IMR-90 (cell line): ENCODE results near the gene NMUR1. TPM values are rescaled to one million over a fixed set of nuclear protein-coding genes. Genes with fewer than 3 reads are reported as not detected.

Experiments used
- ATAC-seq: fragments of 200-7000 bp; cut with Tn5 transposase; 2 replicates; pipeline ENCODE4 v1.9.1; 2020; ENCODE audit warnings: low read depth, mild to moderate bottlenecking, moderate library complexity
- BruUV-seq: library from RNA; stranded (reverse); fragments of 400-500 nt; replicated peaks from 2 replicates; lab custom pipeline; 2021; lab: Mats Ljungman, UMichigan
- CTCF ChIA-PET: fragments of 300-600 bp; formaldehyde crosslinking; extraction: SDS; loops from one replicate; lab custom pipeline; 2021; ENCODE audit warnings: antibody characterized with exemption; lab: Yijun Ruan, JAX
- POLR2A ChIA-PET: fragments of 300-600 bp; sonication (Branson Sonifier 250); formaldehyde crosslinking; loops from one replicate; lab custom pipeline; 2022; ENCODE audit warnings: antibody characterized with exemption; ENCODE audit not compliant: unreplicated experiment; lab: Charles Lee
- DNase-seq: peaks from one replicate; pipeline ENCODE4 v3.0.0; 2013
- H2AFZ ChIP-seq: replicated peaks from 2 replicates; pipeline ENCODE3; 2013; ENCODE audit warnings: low read length, mild to moderate bottlenecking; ENCODE audit not compliant: poor library complexity
- H2AK5ac ChIP-seq: 2 replicates; pipeline ENCODE4 v1.6.1; 2013; ENCODE audit warnings: low read depth, low read length, inconsistent platforms
- H2AK9ac ChIP-seq: replicated peaks from 2 replicates; pipeline ENCODE3; 2013; ENCODE audit warnings: mild to moderate bottlenecking, low read depth, low read length, moderate library complexity; ENCODE audit not compliant: poor library complexity
- H2BK120ac ChIP-seq: 2 replicates; pipeline ENCODE4 v1.6.1; 2013; ENCODE audit warnings: low read depth, low read length, inconsistent platforms
- H2BK15ac ChIP-seq: 3 replicates; pipeline ENCODE4 v1.6.1; 2013; ENCODE audit warnings: low read depth, low read length, inconsistent platforms
- H2BK20ac ChIP-seq: 2 replicates; pipeline ENCODE4 v1.6.1; 2013; ENCODE audit warnings: low read depth, mild to moderate bottlenecking, inconsistent platforms, low read length, moderate library complexity
- H2BK5ac ChIP-seq: 2 replicates; pipeline ENCODE4 v1.6.1; 2013; ENCODE audit warnings: mild to moderate bottlenecking, low read depth, low read length, inconsistent platforms; ENCODE audit not compliant: poor library complexity, severe bottlenecking
- H3K14ac ChIP-seq: replicated peaks from 2 replicates; pipeline ENCODE4 v1.6.1; 2013; ENCODE audit warnings: low read depth, low read length, inconsistent platforms
- H3K18ac ChIP-seq: 2 replicates; pipeline ENCODE4 v1.6.1; 2013; ENCODE audit warnings: low read depth, low read length, control low read depth
- H3K23ac ChIP-seq: 2 replicates; pipeline ENCODE4 v1.6.1; 2013; ENCODE audit warnings: low read depth, low read length, inconsistent platforms
- H3K27ac ChIP-seq: 2 replicates; pipeline ENCODE4 v1.5.1; 2013; ENCODE audit warnings: mild to moderate bottlenecking, control low read depth, low read length; ENCODE audit not compliant: insufficient read depth
- H3K27me3 ChIP-seq: 2 replicates; pipeline ENCODE4 v1.6.1; 2013; ENCODE audit warnings: low read length; ENCODE audit not compliant: control insufficient read depth, insufficient read depth
- H3K36me3 ChIP-seq: 2 replicates; pipeline ENCODE4 v1.6.1; 2013; ENCODE audit warnings: low read length, mixed read lengths; ENCODE audit not compliant: control insufficient read depth, insufficient read depth
- H3K4ac ChIP-seq: 2 replicates; pipeline ENCODE4 v1.6.1; 2013; ENCODE audit warnings: low read depth, low read length, inconsistent platforms
- H3K4me1 ChIP-seq: 2 replicates; pipeline ENCODE4 v1.6.1; 2013; ENCODE audit warnings: low read length, mixed read lengths; ENCODE audit not compliant: control insufficient read depth, insufficient read depth
- H3K4me2 ChIP-seq: 2 replicates; pipeline ENCODE4 v1.6.1; 2013; ENCODE audit warnings: low read depth, mild to moderate bottlenecking, control low read depth, low read length, moderate library complexity
- H3K4me3 ChIP-seq: 2 replicates; pipeline ENCODE4 v1.5.1; 2013; ENCODE audit warnings: low read depth, mild to moderate bottlenecking, control low read depth, low read length, moderate library complexity; ENCODE audit not compliant: insufficient read depth
- H3K56ac ChIP-seq: 2 replicates; pipeline ENCODE4 v1.6.1; 2013; ENCODE audit warnings: low read length, inconsistent platforms; ENCODE audit not compliant: insufficient read depth; ENCODE audit errors: extremely low read depth
- H3K79me1 ChIP-seq, 2 experiments: 2 replicates each; pipeline ENCODE4 v1.6.1; 2013; ENCODE audit warnings: low read length in 2 of 2, inconsistent platforms in 1 of 2, low read depth in 1 of 2
- H3K9ac ChIP-seq: 2 replicates; pipeline ENCODE4 v1.6.1; 2013; ENCODE audit warnings: low read depth, low read length, control low read depth
- H3K9me1 ChIP-seq: 2 replicates; pipeline ENCODE4 v1.6.1; 2013; ENCODE audit warnings: low read length, inconsistent platforms; ENCODE audit not compliant: insufficient read depth
- H3K9me3 ChIP-seq: 2 replicates; pipeline ENCODE4 v1.6.1; 2013; ENCODE audit warnings: low read length; ENCODE audit not compliant: control insufficient read depth, insufficient read depth
- H4K20me1 ChIP-seq: 2 replicates; pipeline ENCODE4 v1.6.1; 2013; ENCODE audit warnings: low read length, inconsistent platforms; ENCODE audit not compliant: insufficient read depth
- H4K5ac ChIP-seq: 2 replicates; pipeline ENCODE4 v1.6.1; 2013; ENCODE audit warnings: mild to moderate bottlenecking, low read depth, low read length, control low read depth
- H4K8ac ChIP-seq, 2 experiments: 2 replicates each; pipeline ENCODE4 v1.6.1; 2013; ENCODE audit warnings: low read depth in 2 of 2, low read length in 2 of 2, control low read depth in 1 of 2, inconsistent platforms in 1 of 2
- H4K91ac ChIP-seq: 2 replicates; pipeline ENCODE4 v1.6.1; 2013; ENCODE audit warnings: low read depth, low read length, inconsistent platforms; ENCODE audit not compliant: insufficient read depth
- BHLHE40 ChIP-seq: fragments of 150-350 bp; IDR thresholded peaks from 2 replicates; pipeline ENCODE4 v1.6.1; 2016; ENCODE audit warnings: mild to moderate bottlenecking, low read depth, low read length
- CEBPB ChIP-seq: IDR thresholded peaks from 2 replicates; pipeline ENCODE4 v1.6.1; 2012; ENCODE audit warnings: low read depth, low read length, improper control_type of control experiment
- CHD1 ChIP-seq: IDR thresholded peaks from 2 replicates; pipeline ENCODE4 v1.6.1; 2012; ENCODE audit warnings: low read depth, low read length, improper control_type of control experiment
- FOS ChIP-seq: fragments of 150-350 bp; IDR thresholded peaks from 2 replicates; pipeline ENCODE4 v1.6.1; 2016; ENCODE audit warnings: low read depth, low read length
- MAFK ChIP-seq: IDR thresholded peaks from 2 replicates; pipeline ENCODE4 v1.6.1; 2012; ENCODE audit warnings: low read depth, low read length, improper control_type of control experiment
- MAZ ChIP-seq: IDR thresholded peaks from 2 replicates; pipeline ENCODE4 v1.6.1; 2012; ENCODE audit warnings: low read depth, mild to moderate bottlenecking, low read length, improper control_type of control experiment, moderate library complexity, borderline replicate concordance
- MXI1 ChIP-seq: IDR thresholded peaks from 2 replicates; pipeline ENCODE4 v1.6.1; 2012; ENCODE audit warnings: low read depth, mild to moderate bottlenecking, low read length, moderate library complexity, borderline replicate concordance
- NFE2L2 ChIP-seq: fragments of 150-350 bp; IDR thresholded peaks from 2 replicates; pipeline ENCODE4 v1.6.1; 2016; ENCODE audit warnings: low read depth, mild to moderate bottlenecking, low read length
- POLR2A ChIP-seq: IDR thresholded peaks from 2 replicates; pipeline ENCODE4 v1.6.1; 2012; ENCODE audit warnings: mild to moderate bottlenecking, low read depth, low read length
- RAD21 ChIP-seq: IDR thresholded peaks from 2 replicates; pipeline ENCODE4 v1.6.1; 2012; ENCODE audit warnings: low read length, improper control_type of control experiment
- RCOR1 ChIP-seq: IDR thresholded peaks from 2 replicates; pipeline ENCODE4 v1.6.1; 2012; ENCODE audit warnings: mild to moderate bottlenecking, low read length, improper control_type of control experiment; ENCODE audit not compliant: insufficient replicate concordance
- RFX5 ChIP-seq: IDR thresholded peaks from 2 replicates; pipeline ENCODE4 v1.8.0; 2012; ENCODE audit warnings: low read depth, mild to moderate bottlenecking, low read length, moderate library complexity
- SMC3 ChIP-seq: fragments of 150-350 bp; IDR thresholded peaks from 2 replicates; pipeline ENCODE4 v1.6.1; 2016; ENCODE audit warnings: low read depth, mild to moderate bottlenecking, antibody characterized with exemption, low read length, moderate library complexity
- WGBS, 2 experiments: methylation state at CpG; one replicate each; pipeline versions ENCODE4 v1.1.5 to v1.1.7; 2013; ENCODE audit warnings: missing lambda C conversion rate in 2 of 2; ENCODE audit not compliant: insufficient read length in 1 of 2; ENCODE audit errors: extremely low coverage in 2 of 2; 5-methylcytosine and 5-hydroxymethylcytosine counted together
- dilution Hi-C: fragments of 300-500 bp; cut with HindIII; formaldehyde crosslinking; loops from one replicate; pipeline ENCODE4 v1.14.3; 2018; ENCODE audit warnings: low sequenced_read_pairs; ENCODE audit not compliant: unreplicated experiment
- in situ Hi-C: fragments of 300-500 bp; cut with MboI; formaldehyde crosslinking; loops from 3 replicates; pipeline ENCODE4 v1.14.3; 2019; ENCODE audit warnings: low sequenced_read_pairs, inconsistent platforms, mixed read lengths
- intact Hi-C: fragments of 100-400 bp; cut with micrococcal nuclease; formaldehyde crosslinking; loops from 2 replicates; pipeline ENCODE4 v1.10.0; 2022
- polyA plus RNA-seq, 3 experiments: library from polyadenylated mRNA; depleted of rRNA; stranded (reverse); fragments of >200 nt; gene quantifications; 2 replicates each; pipeline ENCODE4 v1.2.3, GENCODE V29; 2012; ENCODE audit warnings: low replicate concordance in 1 of 3
- total RNA-seq: library from RNA; depleted of rRNA; stranded (reverse); fragments of >200 nt; gene quantifications from 2 replicates; pipeline ENCODE4 v1.2.3, GENCODE V29; 2012
- TF ChIP-seq, protein P1 (sequence below): fragments of 150-350 bp; IDR thresholded peaks from 2 replicates; pipeline ENCODE4 v1.6.1; 2017; ENCODE audit warnings: mild to moderate bottlenecking, antibody characterized with exemption, low read length, low read depth
- TF ChIP-seq, protein P2 (sequence below): fragments of 150-350 bp; IDR thresholded peaks from 2 replicates; pipeline ENCODE4 v1.6.1; 2016; ENCODE audit warnings: low read depth, mild to moderate bottlenecking, low read length, moderate library complexity, borderline replicate concordance
- TF ChIP-seq, protein P3 (sequence below): conservative IDR thresholded peaks from 2 replicates; pipeline ENCODE4 v1.5.1; 2012; ENCODE audit warnings: mild to moderate bottlenecking, low read depth, low read length, improper control_type of control experiment

The NMUR1 gene
- total and polyA plus RNA-seq, 2 of the 4 experiments (the other 2 are of a cell fraction) = not detected

DNA sequence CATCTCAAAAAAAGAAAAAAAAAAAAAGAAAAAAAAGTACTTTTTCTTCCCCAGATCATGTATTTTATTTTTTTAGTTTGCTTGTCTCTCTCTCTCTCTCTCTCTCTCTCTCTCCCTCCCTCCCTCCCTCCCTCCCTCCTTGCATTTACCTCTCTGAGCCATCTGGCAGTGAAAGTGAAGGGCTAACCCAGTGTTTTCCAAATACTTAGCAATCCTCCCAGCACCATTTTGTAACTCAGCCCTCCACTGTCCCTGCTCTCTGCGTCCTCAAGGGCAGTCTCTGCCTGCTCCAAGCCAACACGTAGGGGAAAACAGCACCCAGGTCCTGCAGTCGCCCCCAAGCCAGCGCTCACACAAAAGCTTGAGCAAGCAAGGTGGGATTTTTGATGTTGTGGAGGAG is 42.9 kb upstream of the NMUR1 start:
- intact Hi-C loops (no loop called here), dilution Hi-C loops (no loop called here), in situ Hi-C loops (no loop called here)
- H4K91ac ChIP-seq = no peak overlapping the region
- H3K4me1 ChIP-seq = no peaks in the 10 kb centered on the region
- H3K4me2 ChIP-seq = no peak overlapping the region
- CTCF ChIA-PET = no interaction called here
- no TSS peak for BruUV-seq
- ATAC-seq = no peak
- no peak overlapping the region for H3K14ac ChIP-seq
- H3K56ac ChIP-seq = no peak overlapping the region
- H2BK5ac ChIP-seq = no peak overlapping the region
- no peak overlapping the region for H4K8ac ChIP-seq
- no peak overlapping the region for H2AFZ ChIP-seq
- H2BK15ac ChIP-seq = no peak overlapping the region
- no peak overlapping the region for H3K18ac ChIP-seq
- H3K9me1 ChIP-seq = no peaks in the 10 kb centered on the region
- no peaks in the 10 kb centered on the region for H3K79me1 ChIP-seq
- H3K4ac ChIP-seq = no peak overlapping the region
- no peaks in the 10 kb centered on the region for H4K20me1 ChIP-seq
- TF ChIP-seq MAFK (no peak), FOS (no peak), SMC3 (no peak), NFE2L2 (no peak), MXI1 (no peak), CEBPB (no peak), RAD21 (no peak), POLR2A (no peak), RCOR1 (no peak), BHLHE40 (no peak), MAZ (no peak), CHD1 (no peak), RFX5 (no peak)
- TF ChIP-seq, protein P1, sequence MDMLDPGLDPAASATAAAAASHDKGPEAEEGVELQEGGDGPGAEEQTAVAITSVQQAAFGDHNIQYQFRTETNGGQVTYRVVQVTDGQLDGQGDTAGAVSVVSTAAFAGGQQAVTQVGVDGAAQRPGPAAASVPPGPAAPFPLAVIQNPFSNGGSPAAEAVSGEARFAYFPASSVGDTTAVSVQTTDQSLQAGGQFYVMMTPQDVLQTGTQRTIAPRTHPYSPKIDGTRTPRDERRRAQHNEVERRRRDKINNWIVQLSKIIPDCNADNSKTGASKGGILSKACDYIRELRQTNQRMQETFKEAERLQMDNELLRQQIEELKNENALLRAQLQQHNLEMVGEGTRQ = no peak
- TF ChIP-seq, protein P2, sequence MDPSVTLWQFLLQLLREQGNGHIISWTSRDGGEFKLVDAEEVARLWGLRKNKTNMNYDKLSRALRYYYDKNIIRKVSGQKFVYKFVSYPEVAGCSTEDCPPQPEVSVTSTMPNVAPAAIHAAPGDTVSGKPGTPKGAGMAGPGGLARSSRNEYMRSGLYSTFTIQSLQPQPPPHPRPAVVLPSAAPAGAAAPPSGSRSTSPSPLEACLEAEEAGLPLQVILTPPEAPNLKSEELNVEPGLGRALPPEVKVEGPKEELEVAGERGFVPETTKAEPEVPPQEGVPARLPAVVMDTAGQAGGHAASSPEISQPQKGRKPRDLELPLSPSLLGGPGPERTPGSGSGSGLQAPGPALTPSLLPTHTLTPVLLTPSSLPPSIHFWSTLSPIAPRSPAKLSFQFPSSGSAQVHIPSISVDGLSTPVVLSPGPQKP = no peak
- TF ChIP-seq, protein P3, sequence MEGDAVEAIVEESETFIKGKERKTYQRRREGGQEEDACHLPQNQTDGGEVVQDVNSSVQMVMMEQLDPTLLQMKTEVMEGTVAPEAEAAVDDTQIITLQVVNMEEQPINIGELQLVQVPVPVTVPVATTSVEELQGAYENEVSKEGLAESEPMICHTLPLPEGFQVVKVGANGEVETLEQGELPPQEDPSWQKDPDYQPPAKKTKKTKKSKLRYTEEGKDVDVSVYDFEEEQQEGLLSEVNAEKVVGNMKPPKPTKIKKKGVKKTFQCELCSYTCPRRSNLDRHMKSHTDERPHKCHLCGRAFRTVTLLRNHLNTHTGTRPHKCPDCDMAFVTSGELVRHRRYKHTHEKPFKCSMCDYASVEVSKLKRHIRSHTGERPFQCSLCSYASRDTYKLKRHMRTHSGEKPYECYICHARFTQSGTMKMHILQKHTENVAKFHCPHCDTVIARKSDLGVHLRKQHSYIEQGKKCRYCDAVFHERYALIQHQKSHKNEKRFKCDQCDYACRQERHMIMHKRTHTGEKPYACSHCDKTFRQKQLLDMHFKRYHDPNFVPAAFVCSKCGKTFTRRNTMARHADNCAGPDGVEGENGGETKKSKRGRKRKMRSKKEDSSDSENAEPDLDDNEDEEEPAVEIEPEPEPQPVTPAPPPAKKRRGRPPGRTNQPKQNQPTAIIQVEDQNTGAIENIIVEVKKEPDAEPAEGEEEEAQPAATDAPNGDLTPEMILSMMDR = no peak
- H3K27me3 ChIP-seq = peaks cover 19% of the 10 kb centered on the region
- no peak overlapping the region for H2AK9ac ChIP-seq
- H2BK120ac ChIP-seq = no peak overlapping the region
- no peak overlapping the region for H3K4me3 ChIP-seq
- WGBS, 2 experiments = no CpG with 5 or more reads among the region's 4 CpGs
- H3K36me3 ChIP-seq = no peaks in the 10 kb centered on the region
- DNase-seq = no peak
- no peak overlapping the region for H3K9ac ChIP-seq
- no peak overlapping the region for H2BK20ac ChIP-seq
- POLR2A ChIA-PET = no interaction called here
- H3K23ac ChIP-seq = no peak overlapping the region
- H2AK5ac ChIP-seq = no peak overlapping the region
- H4K5ac ChIP-seq = no peak overlapping the region
- H3K27ac ChIP-seq = no peak overlapping the region
- H3K9me3 ChIP-seq = no peaks in the 10 kb centered on the region
